Breast epithelium (tissue), 3 donors: ENCODE measurements around the gene SIGLEC5.

Experiments
- POLR2A ChIP-seq: fragments of 450-650 bp; IDR thresholded peaks from one replicate; pipeline ENCODE4 v1.6.1; 2016; ENCODE audit warnings: antibody characterized with exemption, mild to moderate bottlenecking, moderate library complexity
- POLR2AphosphoS5 ChIP-seq, 3 donors: sonication (generic); formaldehyde crosslinking; IDR thresholded peaks; one replicate each; pipeline ENCODE4 v1.6.1; 2017; ENCODE audit warnings: antibody characterized with exemption in 3 of 3
- TF ChIP-seq, protein P1 (sequence below), 3 donors: fragments of 450-650 bp; IDR thresholded peaks; one replicate each; pipeline ENCODE4 v1.5.1; 2016 to 2017; ENCODE audit warnings: antibody characterized with exemption in 3 of 3, mild to moderate bottlenecking in 3 of 3, moderate library complexity in 3 of 3

- TF ChIP-seq, protein P1, sequence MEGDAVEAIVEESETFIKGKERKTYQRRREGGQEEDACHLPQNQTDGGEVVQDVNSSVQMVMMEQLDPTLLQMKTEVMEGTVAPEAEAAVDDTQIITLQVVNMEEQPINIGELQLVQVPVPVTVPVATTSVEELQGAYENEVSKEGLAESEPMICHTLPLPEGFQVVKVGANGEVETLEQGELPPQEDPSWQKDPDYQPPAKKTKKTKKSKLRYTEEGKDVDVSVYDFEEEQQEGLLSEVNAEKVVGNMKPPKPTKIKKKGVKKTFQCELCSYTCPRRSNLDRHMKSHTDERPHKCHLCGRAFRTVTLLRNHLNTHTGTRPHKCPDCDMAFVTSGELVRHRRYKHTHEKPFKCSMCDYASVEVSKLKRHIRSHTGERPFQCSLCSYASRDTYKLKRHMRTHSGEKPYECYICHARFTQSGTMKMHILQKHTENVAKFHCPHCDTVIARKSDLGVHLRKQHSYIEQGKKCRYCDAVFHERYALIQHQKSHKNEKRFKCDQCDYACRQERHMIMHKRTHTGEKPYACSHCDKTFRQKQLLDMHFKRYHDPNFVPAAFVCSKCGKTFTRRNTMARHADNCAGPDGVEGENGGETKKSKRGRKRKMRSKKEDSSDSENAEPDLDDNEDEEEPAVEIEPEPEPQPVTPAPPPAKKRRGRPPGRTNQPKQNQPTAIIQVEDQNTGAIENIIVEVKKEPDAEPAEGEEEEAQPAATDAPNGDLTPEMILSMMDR (IDR thresholded peaks at IDR 0.05), result no peak
- TF ChIP-seq POLR2AphosphoS5 (IDR thresholded peaks at IDR 0.05) (no peak), POLR2A (no peak)
Observed at GRCh38 chr19:51652266-51652665, 22.1 kb upstream of the SIGLEC5 start.
